IPS-NIHi7 (cell line): Measurements from ENCODE around the gene MYO5B.

Experiments used
- DNase-seq: peaks from one replicate; pipeline ENCODE4 v3.0.0; 2012; ENCODE audit warnings: mixed read lengths; ENCODE audit errors: extremely low spot score

Gene MYO5B

GRCh38 chr18:49968644-49969309 lies 226.2 kb downstream of the MYO5B start:
- no peak for DNase-seq

- DNase-seq: no peak
Observed at GRCh38 chr18:49967636-49968313, 227.2 kb downstream of the MYO5B start.

GRCh38 chr18:49967171-49967570 lies 227.8 kb downstream of the MYO5B start:
- DNase-seq: no peak

GRCh38 chr18:49966090-49966489 lies 228.9 kb downstream of the MYO5B start:
- DNase-seq: no peak

GRCh38 chr18:49963217-49963616 lies 231.7 kb downstream of the MYO5B start:
- DNase-seq: no peak

- DNase-seq: no peak
Observed at GRCh38 chr18:49961271-49961670, 233.7 kb downstream of the MYO5B start.

- no peak for DNase-seq
Observed at GRCh38 chr18:49960376-49960775, 234.6 kb downstream of the MYO5B start.

GRCh38 chr18:49959176-49959575 lies 235.8 kb downstream of the MYO5B start:
- no peak for DNase-seq

- no peak for DNase-seq
Observed at GRCh38 chr18:49955263-49955662, 239.7 kb downstream of the MYO5B start.

GRCh38 chr18:49953391-49953790 lies 241.6 kb downstream of the MYO5B start:
- no peak for DNase-seq

GRCh38 chr18:49949951-49950395 lies 245.0 kb downstream of the MYO5B start:
- no peak for DNase-seq

GRCh38 chr18:49948975-49949374 lies 246.0 kb downstream of the MYO5B start:
- DNase-seq: no peak

- DNase-seq: peak; percentile 60
Observed at GRCh38 chr18:49944663-49945062, 250.3 kb downstream of the MYO5B start.

GRCh38 chr18:49936821-49937220 lies 258.1 kb downstream of the MYO5B start:
- DNase-seq: no peak

- DNase-seq: no peak
Observed at GRCh38 chr18:49935215-49935614, 259.7 kb downstream of the MYO5B start.

- no peak for DNase-seq
Observed at GRCh38 chr18:49934457-49934856, 260.5 kb downstream of the MYO5B start.

- DNase-seq: no peak
Observed at GRCh38 chr18:49933530-49934128, 261.3 kb downstream of the MYO5B start.

GRCh38 chr18:49931760-49932159 lies 263.2 kb downstream of the MYO5B start:
- no peak for DNase-seq

- DNase-seq: no peak
Observed at GRCh38 chr18:49931179-49931578, 263.8 kb downstream of the MYO5B start.

GRCh38 chr18:49926106-49926745 lies 268.7 kb downstream of the MYO5B start:
- no peak for DNase-seq

- DNase-seq: no peak
Observed at GRCh38 chr18:49924293-49924983, 270.5 kb downstream of the MYO5B start.

GRCh38 chr18:49922228-49922627 lies 272.7 kb downstream of the MYO5B start:
- no peak for DNase-seq
